GM19372 (cell line): ENCODE data around the gene HELT.

Experiments
- ATAC-seq: cut with Tn5 transposase; IDR thresholded peaks from one replicate; pipeline ENCODE4 v1.9.1; 2021; ENCODE audit warnings: mild to moderate bottlenecking, low read depth, moderate library complexity; ENCODE audit not compliant: unreplicated experiment

HELT gene

DNA sequence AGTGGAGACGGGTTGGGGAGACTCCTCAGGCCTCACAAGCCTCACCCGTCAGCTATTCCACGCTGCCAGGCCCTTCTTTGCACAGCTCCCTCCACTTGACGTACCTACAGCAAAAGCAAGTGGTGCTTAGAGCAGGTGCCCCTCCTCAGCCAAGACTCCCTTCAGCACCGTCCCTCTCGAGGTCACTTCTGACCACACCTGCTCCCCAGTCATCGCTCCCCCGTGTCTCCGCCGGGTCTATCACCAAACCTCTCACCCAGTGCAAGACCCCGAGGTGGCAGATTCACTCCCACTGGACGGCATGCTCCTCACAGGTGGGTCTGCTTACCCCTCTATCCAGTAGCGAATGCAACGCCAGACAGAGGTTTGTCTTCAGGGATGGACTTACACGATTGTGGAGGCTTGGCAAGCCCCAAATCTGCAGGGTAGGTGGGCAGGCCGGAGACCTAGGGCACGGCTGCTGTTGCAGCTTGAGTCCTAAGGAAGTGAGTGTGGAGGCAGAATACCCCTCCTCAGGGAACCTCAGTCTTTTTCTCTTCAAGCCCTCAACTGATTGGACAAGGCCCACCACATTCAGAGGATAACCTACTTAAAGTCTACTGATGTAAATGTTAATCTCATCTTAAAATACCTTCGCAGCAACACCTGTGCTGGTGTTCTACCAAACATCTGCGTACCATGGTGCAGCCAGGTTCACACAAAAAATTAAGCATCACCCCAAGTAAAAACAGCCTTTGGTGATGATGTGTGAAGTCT is 14.5 kb upstream of the HELT start:
- no peak for ATAC-seq

DNA sequence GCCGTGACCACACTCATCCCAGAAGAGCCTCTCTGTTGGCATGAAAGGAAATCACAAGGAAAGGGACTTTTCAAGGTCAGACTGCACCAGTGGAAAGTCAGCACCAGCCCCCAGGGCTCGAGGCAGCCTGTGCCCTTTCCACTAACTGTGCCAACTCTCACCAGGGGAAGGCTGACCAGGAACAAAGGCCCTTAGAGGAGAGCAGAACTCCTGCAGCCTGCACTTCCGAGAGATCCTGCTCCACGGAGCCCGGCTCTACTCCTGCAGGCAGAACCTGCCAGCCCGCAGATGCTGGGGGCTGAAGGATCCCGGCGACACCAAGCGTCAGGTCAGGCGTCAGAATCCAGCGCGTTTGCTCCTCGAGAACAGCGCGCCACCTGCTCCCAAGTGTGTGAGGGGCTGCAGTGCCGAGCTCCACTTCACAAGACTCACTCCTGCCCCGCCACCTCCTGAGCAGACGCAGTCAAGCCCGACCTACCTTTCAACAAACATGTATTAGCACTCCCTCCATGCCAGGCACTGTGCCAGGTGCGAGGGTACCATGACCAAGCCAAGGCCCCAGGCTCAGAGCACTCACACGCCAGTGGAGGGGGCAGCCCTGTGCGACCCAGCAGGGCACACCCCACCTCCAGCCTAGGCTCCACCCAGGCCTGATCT is 13.6 kb upstream of the HELT start:
- ATAC-seq = peak; percentile 43

DNA sequence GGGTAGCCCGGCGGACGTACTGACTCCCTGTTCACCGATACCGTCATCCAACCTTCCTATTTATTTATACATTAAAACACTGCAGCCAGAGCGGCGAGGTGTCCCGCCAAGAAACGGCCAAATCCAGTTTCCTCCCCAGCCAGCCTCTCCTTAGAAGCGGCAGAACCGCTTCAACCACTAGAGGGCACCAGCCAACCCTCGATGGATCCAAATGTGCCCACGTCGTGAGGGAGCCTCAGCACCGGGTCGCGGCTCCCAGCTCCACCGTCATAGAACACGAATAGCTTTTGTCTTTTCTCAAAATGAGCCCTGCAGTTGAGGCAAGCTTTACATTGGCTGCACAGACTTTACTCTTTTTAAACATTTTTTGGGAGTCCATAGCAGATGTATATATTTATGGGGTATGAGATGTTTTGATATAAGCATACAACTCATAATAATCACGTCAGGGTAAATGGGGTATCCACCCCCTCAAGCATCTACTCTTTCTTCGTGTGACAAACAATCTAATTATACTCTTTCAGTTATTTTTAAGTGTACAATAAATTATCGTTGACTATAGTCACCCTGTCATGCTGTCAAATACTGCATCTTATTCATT is 13.0 kb upstream of the HELT start:
- ATAC-seq = peak; percentile 91

DNA sequence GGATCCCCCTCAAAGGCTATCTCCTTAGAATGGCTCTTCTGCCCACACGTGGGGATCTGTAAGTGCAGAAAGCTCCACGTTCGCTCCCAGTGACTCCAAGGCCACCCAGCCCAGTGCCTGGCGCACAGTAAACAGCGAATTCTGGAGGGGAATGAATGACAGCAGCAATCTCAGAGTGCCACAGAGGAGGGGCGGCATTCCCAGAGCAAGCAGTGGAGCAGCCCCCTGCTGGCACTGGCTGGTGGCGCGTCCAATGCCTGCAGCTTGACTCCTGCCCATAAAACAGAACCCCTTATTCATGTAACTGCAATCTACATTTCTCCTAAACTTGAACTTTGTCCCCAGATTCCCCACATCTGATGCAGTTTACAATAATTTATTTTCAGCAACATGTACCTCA is 6.9 kb upstream of the HELT start:
- no peak for ATAC-seq

DNA sequence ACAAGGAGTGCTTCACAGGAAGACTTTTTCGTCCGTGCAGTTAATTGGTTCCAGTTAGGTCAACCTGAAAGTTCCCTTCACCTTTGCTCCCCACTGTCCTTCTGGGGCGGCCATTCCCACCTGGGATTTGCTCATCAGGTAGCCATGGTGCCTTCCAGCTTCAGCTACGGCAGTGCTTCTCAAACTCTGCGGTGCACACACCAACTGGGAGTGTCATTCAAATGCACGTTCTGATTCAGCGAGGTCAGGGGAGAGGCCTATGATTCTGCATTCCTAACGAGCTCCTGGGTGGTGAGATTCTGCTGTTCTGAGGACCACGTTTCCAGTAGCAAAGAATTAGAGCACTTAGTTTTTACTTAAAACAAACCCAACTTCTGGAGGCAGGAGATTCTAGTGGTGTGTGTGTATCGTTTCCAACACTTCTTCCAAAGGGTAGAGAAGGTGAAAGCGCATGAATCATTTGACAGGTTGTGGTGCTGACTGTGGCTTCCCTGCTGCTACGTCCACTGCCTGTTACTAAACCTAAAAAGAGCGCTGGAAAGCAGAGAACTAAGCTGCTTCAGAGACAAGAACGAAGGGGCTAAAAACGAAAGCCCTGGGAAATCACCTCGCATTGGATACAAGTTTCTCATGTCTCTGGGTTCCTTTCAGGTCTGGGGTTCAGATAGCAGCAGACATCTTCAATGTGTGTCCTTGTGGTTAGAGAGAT is 4.7 kb upstream of the HELT start:
- ATAC-seq = no peak

DNA sequence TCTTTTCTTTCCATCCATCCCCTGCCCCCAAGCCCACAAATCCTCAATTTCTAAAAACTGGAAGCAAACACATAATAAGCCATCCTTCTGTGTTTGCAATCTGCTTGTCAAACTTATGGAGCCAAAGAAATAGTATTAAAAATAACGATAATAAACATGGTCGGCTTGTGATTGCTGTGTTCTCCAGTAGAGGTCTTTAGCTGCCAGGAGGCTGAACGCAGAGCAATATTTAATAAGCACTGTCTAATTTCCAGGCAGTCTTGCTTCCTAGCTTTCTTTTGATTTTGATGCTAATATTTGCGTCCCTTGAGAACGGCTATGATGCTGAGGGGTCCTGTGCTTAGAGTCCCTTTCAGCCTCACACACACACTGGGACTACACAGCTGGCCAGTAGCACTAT is 3.2 kb upstream of the HELT start:
- no peak for ATAC-seq

DNA sequence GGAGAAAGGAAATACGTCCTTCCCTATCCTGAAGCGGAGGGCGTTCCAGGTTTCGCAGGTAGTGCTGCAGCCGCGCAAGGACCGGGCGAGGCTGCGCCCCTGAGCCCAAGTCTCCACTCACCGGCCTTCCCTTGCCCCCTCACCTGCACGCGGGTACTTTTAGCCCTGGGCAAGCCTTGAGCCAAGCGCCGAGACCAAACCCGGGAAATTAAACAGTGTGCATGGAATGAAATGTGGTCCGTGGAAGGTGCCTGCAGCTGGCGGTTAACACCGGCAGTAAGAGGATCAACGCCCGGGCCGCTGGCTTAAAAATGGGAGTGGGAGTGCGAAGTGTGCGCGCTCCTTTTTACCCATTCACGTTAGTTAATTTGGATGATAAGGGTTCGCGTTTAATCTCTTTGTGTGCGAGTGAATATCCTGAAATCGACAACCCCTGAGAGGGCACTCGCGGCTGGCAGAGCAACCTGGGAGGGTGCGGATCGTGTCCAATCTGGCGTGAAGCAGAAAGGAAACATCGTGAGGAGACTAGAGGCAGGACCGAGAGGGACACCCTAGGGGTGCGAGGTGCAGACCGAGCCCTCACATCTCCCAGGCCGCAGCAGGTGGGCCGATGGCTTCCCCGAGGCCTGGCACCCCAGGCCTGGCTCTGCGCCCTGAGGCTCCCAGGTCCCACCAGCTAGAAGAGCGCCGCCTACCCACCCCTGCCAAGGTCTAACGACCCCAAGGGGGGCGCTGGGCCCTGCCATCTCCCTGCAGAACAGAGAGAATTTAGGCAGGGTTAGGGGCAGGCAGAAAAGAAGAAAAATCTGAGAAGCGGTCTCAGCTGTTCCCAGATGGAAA is 2.0 kb upstream of the HELT start:
- no peak for ATAC-seq

DNA sequence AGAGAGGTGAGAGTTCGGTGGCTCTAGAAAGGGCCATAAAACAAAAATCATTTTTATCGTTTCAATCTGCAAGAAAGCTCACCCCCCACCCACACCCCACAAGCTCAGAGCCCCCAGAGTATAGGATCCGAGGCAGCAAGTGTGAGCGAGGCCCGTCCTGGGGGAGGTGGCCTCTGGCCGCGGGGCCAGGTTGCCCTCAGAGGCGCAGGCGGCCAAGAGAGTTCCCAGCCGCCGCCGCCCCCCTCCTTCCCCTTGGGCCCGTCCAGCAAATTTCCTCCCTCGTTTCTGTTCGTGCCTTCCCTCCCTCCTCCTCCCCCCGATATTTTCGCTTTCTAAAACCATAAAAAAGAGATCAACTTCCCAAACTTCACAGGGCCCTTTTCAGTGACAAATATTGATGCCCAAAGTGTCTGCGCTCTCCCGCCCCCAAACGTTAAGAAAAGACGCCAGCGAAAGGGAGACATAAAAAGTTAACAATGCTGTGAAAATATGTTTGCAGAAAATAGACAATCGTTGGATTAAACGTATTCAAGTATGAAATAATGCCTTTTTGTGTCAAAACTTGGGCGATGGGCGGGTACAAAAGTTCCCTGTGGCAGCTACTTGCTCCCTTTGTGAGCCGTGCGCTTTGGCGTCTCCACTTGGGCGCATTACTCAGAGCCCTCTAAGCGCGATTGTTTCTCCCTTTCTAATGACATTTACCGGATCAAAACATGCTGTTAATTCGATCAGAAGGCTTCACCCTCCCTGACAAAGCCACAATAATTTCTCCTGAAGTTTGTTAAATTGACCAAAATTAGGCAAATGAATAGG is 1.1 kb upstream of the HELT start:
- no peak for ATAC-seq

DNA sequence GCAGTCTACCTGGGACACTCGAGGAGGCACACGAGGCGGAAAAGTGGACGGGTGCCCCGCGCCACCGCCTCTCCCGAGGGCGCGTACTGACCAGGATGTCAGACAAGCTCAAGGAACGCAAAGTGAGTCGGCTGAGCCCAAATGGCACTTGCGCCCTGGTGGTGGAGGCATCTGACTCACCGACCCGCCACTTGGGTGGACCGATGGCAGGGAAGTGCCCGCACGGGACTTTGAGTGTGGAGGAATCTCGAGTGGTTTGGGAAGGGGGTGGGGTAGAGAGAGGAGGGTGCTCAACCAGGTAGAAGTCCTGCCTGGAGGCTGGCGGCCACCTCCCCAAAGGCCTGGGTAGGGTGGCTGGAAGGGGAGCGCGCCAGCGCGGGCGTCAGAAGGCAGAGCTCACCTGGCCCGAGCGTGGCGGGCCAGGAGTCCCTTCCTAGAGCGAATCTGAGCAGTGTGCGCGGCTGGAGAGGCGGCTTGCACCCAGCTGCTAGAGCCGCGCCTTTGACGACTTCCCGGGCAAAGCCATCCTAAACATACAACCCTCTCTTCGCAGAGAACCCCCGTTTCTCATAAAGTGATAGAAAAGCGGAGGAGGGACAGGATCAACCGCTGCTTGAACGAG is 655 bp downstream of the HELT start:
- no peak for ATAC-seq

DNA sequence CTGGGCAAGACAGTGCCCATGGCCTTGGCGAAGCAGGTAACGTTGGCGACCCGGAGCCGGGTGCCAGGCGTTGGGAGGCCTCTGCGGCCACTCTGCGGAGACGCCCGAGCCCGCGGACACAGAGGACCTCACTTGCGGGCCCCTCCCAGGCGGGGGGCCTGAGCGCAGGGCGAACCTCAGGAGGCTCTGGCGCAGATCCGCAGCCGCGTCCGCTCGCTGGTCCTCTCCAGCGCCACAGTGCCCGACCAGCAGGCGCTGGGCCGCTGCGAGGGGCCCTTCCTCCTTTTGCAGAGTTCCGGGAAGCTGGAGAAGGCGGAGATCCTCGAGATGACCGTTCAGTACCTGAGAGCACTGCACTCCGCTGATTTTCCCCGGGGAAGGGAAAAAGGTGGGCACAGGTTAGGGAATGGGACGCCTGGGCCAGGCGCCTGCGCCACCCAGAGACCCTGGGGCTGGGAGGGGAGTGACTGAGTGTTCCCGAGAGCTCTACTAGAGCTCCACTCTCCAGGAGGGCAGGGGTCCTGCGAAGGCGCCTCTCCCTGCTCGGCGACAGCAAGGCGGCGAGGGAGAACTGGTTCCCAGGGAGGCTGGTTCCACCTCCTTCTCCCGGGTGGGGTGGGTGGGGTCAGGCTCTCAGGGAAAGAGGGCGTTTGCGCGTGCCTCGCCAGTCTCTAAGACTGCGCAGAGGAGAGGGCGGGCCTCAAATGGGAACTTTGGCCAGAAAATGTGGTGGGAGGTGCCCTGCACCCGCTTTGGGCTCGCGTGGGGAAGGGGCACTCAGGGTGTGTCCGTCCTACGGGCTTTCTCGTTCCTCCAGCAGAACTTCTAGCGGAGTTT is 1.4 kb downstream of the HELT start:
- no peak for ATAC-seq

DNA sequence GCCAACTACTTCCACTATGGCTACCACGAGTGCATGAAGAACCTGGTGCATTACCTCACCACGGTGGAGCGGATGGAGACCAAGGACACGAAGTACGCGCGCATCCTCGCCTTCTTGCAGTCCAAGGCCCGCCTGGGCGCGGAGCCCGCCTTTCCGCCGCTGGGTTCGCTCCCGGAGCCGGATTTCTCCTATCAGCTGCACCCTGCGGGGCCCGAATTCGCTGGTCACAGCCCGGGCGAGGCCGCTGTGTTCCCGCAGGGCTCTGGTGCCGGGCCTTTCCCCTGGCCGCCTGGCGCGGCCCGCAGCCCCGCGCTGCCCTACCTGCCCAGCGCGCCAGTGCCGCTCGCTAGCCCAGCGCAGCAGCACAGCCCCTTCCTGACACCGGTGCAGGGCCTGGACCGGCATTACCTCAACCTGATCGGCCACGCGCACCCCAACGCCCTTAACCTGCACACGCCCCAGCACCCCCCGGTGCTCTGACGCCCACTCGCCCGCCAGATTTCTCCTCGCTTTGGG is 2.1 kb downstream of the HELT start:
- no peak for ATAC-seq

DNA sequence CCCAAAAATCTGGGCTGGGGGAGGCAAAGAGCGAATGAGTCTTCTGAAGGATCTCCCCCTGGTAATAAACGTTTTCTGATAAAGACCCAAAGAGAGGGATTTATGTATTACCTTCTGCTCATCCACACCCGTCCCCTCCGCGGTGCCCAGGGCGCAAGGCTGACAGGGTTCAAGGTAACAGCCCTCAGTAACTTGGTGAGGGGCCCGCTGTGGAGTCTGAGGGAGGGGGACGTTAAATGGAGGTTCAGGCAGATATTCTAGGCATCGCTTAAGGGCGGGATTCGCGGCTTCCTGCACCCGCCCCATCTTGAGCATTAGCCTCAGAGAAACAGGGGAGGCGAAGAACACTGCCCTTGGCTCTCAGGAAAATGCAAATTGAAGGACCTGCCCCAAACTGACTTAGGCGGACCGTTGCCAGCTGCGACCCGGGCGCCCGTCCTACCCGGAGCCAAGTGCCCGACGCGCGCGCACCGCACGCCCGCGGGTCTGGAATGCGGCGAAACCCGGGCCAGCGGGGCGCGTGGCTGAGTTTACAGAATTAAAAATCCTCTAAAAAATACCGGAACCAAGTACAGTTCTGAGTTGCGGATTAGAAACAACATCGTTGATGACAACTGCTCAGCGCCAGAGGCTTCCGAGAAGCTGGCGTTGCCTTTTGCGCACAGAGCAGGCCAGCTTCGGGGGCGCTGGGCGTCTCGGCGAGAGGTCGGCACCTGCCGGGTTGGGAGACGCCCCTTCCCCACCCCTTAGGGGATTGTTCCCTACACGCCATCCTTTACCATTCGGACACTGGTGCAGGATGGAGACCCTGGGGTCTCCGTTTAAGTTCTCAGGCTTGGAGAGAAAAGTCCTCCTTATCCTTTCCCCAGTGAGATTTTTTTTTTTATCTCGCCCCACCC is 2.8 kb downstream of the HELT start:
- ATAC-seq = no peak

DNA sequence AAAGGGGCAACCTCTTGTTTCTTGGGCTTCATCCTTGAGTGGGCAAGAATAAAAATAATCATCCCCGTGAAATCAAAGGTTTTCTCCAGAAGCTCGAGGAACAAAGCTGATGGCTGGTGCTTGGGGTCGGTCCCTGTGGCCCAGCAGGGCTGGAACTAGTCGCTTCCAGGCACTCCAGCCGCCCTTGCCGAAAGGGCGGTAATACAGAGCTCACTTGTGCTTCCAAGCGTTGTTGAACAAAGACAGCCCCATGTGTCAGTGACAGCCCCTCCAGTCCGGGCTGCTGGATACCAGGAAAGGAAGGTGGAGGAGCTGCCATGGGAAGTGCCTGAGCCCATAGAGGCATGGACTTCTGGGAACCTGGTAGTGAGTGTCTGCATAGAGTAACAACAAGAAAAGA is 5.2 kb downstream of the HELT start:
- no peak for ATAC-seq

DNA sequence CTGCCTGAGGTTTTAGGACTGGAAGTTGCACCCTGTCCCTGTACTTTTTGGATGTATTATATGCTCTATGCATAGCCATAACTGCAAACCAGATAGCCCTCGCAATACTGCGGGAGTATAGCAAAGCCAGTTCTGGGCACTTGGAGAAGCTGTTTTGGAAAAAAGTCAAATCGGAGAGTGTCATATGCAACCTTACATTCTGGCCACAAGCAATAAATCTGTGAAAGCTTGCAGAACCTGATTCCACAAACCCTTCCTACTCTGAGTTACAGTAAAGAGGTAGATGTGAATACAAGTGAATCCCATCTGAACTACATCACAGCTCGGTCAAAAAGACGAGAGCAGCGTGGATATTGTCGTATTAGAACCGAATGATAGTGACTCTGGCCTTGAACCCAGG is 10.3 kb downstream of the HELT start:
- no peak for ATAC-seq

DNA sequence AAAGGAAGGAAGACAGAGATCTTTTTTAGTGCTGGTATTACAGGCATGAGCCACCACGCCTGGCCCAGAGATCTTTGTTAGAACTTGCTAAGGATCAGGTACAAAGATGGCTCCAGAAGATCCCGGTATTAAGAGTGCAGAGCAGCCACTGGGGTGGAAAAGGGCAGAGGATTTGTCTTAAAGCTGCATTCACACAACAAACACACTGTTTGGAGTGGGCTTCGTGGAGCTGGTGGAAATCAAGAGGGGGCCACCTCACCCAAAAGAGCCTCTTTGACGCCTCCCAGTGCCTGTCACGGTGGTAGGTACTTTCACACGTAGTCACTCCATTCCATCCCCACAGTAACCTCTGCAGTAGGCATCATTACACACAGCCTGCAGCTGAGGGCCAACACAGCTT is 13.3 kb downstream of the HELT start:
- no peak for ATAC-seq

DNA sequence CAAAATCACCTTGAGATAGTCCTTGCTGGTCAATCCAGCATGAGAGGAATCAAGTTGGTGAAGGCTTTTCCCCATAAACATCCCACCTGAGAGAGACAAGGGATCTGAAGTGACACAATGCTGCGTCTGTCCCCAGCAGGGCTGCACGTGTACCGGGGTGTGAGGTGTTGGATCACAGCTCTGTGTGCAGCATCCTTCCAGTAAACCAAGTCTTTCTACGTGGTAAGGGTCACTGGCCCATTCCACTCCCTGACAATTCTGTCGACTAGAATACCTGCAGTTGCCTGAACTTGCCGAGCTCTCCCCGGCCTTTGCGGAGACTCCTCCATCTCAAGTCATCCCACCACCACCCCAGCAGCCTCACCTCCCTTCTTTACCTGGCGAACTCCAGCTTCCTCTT is 14.8 kb downstream of the HELT start:
- no peak for ATAC-seq

DNA sequence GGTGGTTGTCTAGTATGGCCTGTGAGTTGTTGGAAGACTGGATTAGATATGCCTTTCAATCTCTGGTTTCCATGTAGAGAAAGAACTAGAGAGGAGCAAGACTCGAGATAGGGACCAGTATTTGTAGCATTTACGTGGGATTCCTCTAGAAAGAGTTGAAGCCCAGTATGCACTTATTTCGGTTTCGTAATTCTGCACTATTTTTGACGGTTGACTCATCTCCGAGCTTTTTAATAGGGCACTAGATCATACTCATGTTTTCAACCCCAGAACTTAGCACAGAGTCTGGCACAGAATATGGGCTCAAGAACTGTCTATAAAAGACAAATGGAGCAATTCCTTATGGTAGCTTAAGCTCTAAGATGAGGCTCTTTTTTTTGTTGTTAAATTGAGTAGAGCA is 15.7 kb downstream of the HELT start:
- no peak for ATAC-seq
